GM21576 (cell line): ENCODE measurements around the gene TNFSF12.

Experiments
- ATAC-seq: cut with Tn5 transposase; IDR thresholded peaks from one replicate; pipeline ENCODE4 v1.9.1; 2021; ENCODE audit warnings: mild to moderate bottlenecking, moderate library complexity; ENCODE audit not compliant: unreplicated experiment

TNFSF12 gene

GRCh38 chr17:7548585-7549400 is at the start of gene TNFSF12:
Gene TNFSF12 (plus strand): TSS chr17:7549058. CDS start chr17:7549154, 96 bp downstream.
- ATAC-seq: no peak

- no peak for ATAC-seq
Observed at GRCh38 chr17:7499161-7499560, 49.7 kb upstream of the TNFSF12 start.

GRCh38 chr17:7501729-7502128 is 47.1 kb upstream of the TNFSF12 start:
- no peak for ATAC-seq

GRCh38 chr17:7502171-7502847 is 46.5 kb upstream of the TNFSF12 start:
- ATAC-seq: no peak

- no peak for ATAC-seq
Observed at GRCh38 chr17:7502987-7503386, 45.9 kb upstream of the TNFSF12 start.

- ATAC-seq: no peak
Observed at GRCh38 chr17:7503521-7503920, 45.3 kb upstream of the TNFSF12 start.

GRCh38 chr17:7508145-7508544 is 40.7 kb upstream of the TNFSF12 start:
- ATAC-seq: no peak

GRCh38 chr17:7508846-7509245 is 40.0 kb upstream of the TNFSF12 start:
- ATAC-seq: no peak

GRCh38 chr17:7509937-7510336 is 38.9 kb upstream of the TNFSF12 start:
- ATAC-seq: no peak

- ATAC-seq: no peak
Observed at GRCh38 chr17:7511108-7511507, 37.8 kb upstream of the TNFSF12 start.

- ATAC-seq: no peak
Observed at GRCh38 chr17:7512105-7512504, 36.8 kb upstream of the TNFSF12 start.

GRCh38 chr17:7512824-7513540 is 35.9 kb upstream of the TNFSF12 start:
- ATAC-seq: no peak

- no peak for ATAC-seq
Observed at GRCh38 chr17:7513850-7514419, 34.9 kb upstream of the TNFSF12 start.

GRCh38 chr17:7515911-7516610 is 32.8 kb upstream of the TNFSF12 start:
- no peak for ATAC-seq

- no peak for ATAC-seq
Observed at GRCh38 chr17:7523033-7523432, 25.8 kb upstream of the TNFSF12 start.

- no peak for ATAC-seq
Observed at GRCh38 chr17:7528842-7529241, 20.0 kb upstream of the TNFSF12 start.

GRCh38 chr17:7530023-7530900 is 18.6 kb upstream of the TNFSF12 start:
- no peak for ATAC-seq

- ATAC-seq: no peak
Observed at GRCh38 chr17:7538050-7538449, 10.8 kb upstream of the TNFSF12 start.

GRCh38 chr17:7538891-7539545 is 9.8 kb upstream of the TNFSF12 start:
- ATAC-seq: no peak
